ENCODE measurements around the gene PRKD1. TPM values are rescaled to one million over a fixed set of nuclear protein-coding genes. Genes with fewer than 3 reads are reported as not detected.

PRKD1 gene
- total and polyA plus RNA-seq, 10 of the 15 experiments (the other 5 are each of a cell fraction or from before 2014, with no cell fraction given) = 0.02 to 0.56 TPM; not detected in 8

GRCh38 chr14:29858299-29858698, 69.3 kb downstream of the PRKD1 start (continued):
- TF ChIP-seq ATF3 (IDR thresholded peaks at IDR 0.05; ENCODE audit: borderline replicate concordance, extremely low read depth, low read depth, low read length) (no peak), SPI1 (IDR thresholded peaks at IDR 0.05; ENCODE audit: borderline replicate concordance, insufficient read depth, low read depth, low read length) (peak; percentile 98), NR2F1 (conservative IDR thresholded peaks at IDR 0.05) (peak; percentile 90), ZBTB11 (CRISPR knock-in tag; IDR thresholded peaks at IDR 0.05) (no peak), ZBTB33 (IDR thresholded peaks at IDR 0.05) (no peak), CBX3 (IDR thresholded peaks at IDR 0.05; ENCODE audit: borderline replicate concordance, low read depth) (no peak), NFYB (IDR thresholded peaks at IDR 0.05; ENCODE audit: insufficient read depth, low read depth, low read length) (no peak), HDAC6 (IDR thresholded peaks at IDR 0.05; ENCODE audit: unreplicated experiment) (no peak), IKZF2 (IDR thresholded peaks at IDR 0.05) (peak; percentile 54 to 58), POU2F2 (IDR thresholded peaks at IDR 0.05; ENCODE audit: borderline replicate concordance, low read depth, low read length) (no peak), PRDM15 (CRISPR knock-in tag; IDR thresholded peaks at IDR 0.05) (no peak), YY1 (IDR thresholded peaks at IDR 0.05; ENCODE audit: low read depth, low read length) (no peak), MTA2 (IDR thresholded peaks at IDR 0.05; ENCODE audit: low read depth) (0 out of 2 replicates have a peak, but pooled peaks have one; percentile 20), SMAD5 (IDR thresholded peaks at IDR 0.05; ENCODE audit: low read depth) (no peak)
